Liver (tissue), 3 donors: ENCODE results near the gene GALNT14.

Experiments used
- GABPA ChIP-seq, 2 donors: IDR thresholded peaks in 1 of 2; conservative IDR thresholded peaks in 1 of 2; 2 replicates each; pipeline ENCODE4 v1.6.1; 2016; ENCODE audit warnings: antibody characterized with exemption in 2 of 2, mild to moderate bottlenecking in 1 of 2, moderate library complexity in 1 of 2
- HNF4G ChIP-seq: IDR thresholded peaks from 2 replicates; pipeline ENCODE4 v1.6.1; 2016; ENCODE audit warnings: antibody characterized with exemption
- JUND ChIP-seq, 2 donors: IDR thresholded peaks; 2 replicates each; pipeline ENCODE4 v1.6.1; 2016; ENCODE audit warnings: antibody characterized with exemption in 2 of 2
- MAX ChIP-seq: IDR thresholded peaks from 2 replicates; pipeline ENCODE4 v1.6.1; 2016; ENCODE audit warnings: antibody characterized with exemption
- TAF1 ChIP-seq: conservative IDR thresholded peaks from 2 replicates; pipeline ENCODE4 v1.6.1; 2016; ENCODE audit warnings: antibody characterized with exemption, mild to moderate bottlenecking
- YY1 ChIP-seq: IDR thresholded peaks from 2 replicates; pipeline ENCODE4 v1.6.1; 2016; ENCODE audit warnings: antibody characterized with exemption, mild to moderate bottlenecking
- ZBTB33 ChIP-seq: IDR thresholded peaks from 2 replicates; pipeline ENCODE4 v1.6.1; 2016; ENCODE audit warnings: antibody characterized with exemption
- TF ChIP-seq, protein P1 (sequence below): fragments of 150-350 bp; IDR thresholded peaks from 2 replicates; pipeline ENCODE4 v1.5.1; 2017; ENCODE audit warnings: improper control_type of control experiment, low read depth, low read length; ENCODE audit not compliant: missing input control
- TF ChIP-seq, protein P2 (sequence below): IDR thresholded peaks from 2 replicates; pipeline ENCODE4 v1.6.1; 2016; ENCODE audit warnings: antibody characterized with exemption, mild to moderate bottlenecking
- TF ChIP-seq, protein P3 (sequence below): IDR thresholded peaks from 2 replicates; pipeline ENCODE4 v1.6.1; 2016; ENCODE audit warnings: antibody characterized with exemption
- donor health status: healthy.
- donor health status: healthy.

DNA sequence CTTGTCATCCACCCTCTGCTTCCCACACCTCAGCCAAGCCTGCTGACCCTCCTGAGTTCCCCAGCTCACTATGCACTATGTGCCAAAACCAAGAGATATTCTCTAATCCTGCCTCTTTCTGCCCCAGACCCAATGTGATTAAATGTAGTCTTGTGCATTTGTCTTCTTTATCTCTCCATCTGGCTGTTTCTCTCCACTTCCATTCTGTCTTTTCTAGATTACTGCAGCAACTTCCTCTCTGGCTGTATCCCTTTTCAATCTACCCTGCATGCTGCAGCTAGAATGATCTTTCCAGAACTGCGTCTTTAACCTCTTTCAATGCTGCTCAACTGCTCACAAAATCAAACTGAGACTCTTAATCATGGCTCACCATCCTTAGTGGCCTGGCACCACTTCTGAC, 164.1 kb downstream of the GALNT14 start:
- TF ChIP-seq, protein P1, sequence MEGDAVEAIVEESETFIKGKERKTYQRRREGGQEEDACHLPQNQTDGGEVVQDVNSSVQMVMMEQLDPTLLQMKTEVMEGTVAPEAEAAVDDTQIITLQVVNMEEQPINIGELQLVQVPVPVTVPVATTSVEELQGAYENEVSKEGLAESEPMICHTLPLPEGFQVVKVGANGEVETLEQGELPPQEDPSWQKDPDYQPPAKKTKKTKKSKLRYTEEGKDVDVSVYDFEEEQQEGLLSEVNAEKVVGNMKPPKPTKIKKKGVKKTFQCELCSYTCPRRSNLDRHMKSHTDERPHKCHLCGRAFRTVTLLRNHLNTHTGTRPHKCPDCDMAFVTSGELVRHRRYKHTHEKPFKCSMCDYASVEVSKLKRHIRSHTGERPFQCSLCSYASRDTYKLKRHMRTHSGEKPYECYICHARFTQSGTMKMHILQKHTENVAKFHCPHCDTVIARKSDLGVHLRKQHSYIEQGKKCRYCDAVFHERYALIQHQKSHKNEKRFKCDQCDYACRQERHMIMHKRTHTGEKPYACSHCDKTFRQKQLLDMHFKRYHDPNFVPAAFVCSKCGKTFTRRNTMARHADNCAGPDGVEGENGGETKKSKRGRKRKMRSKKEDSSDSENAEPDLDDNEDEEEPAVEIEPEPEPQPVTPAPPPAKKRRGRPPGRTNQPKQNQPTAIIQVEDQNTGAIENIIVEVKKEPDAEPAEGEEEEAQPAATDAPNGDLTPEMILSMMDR = no peak
- no peak for TF ChIP-seq TAF1
- no peak for TF ChIP-seq JUND (IDR thresholded peaks at IDR 0.05)
- TF ChIP-seq YY1 = no peak
- no peak for TF ChIP-seq MAX
- TF ChIP-seq, protein P2, sequence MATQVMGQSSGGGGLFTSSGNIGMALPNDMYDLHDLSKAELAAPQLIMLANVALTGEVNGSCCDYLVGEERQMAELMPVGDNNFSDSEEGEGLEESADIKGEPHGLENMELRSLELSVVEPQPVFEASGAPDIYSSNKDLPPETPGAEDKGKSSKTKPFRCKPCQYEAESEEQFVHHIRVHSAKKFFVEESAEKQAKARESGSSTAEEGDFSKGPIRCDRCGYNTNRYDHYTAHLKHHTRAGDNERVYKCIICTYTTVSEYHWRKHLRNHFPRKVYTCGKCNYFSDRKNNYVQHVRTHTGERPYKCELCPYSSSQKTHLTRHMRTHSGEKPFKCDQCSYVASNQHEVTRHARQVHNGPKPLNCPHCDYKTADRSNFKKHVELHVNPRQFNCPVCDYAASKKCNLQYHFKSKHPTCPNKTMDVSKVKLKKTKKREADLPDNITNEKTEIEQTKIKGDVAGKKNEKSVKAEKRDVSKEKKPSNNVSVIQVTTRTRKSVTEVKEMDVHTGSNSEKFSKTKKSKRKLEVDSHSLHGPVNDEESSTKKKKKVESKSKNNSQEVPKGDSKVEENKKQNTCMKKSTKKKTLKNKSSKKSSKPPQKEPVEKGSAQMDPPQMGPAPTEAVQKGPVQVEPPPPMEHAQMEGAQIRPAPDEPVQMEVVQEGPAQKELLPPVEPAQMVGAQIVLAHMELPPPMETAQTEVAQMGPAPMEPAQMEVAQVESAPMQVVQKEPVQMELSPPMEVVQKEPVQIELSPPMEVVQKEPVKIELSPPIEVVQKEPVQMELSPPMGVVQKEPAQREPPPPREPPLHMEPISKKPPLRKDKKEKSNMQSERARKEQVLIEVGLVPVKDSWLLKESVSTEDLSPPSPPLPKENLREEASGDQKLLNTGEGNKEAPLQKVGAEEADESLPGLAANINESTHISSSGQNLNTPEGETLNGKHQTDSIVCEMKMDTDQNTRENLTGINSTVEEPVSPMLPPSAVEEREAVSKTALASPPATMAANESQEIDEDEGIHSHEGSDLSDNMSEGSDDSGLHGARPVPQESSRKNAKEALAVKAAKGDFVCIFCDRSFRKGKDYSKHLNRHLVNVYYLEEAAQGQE = no peak
- TF ChIP-seq HNF4G = no peak
- no peak for TF ChIP-seq ZBTB33
- TF ChIP-seq, protein P3, sequence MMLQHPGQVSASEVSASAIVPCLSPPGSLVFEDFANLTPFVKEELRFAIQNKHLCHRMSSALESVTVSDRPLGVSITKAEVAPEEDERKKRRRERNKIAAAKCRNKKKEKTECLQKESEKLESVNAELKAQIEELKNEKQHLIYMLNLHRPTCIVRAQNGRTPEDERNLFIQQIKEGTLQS = no peak
- no peak for TF ChIP-seq GABPA (IDR thresholded peaks at IDR 0.05 in 1 of 2, conservative IDR thresholded peaks at IDR 0.05 in 1 of 2)
